Neural cell (in vitro differentiated cells): ENCODE results near the gene C6orf136. TPM values are rescaled to one million over a fixed set of nuclear protein-coding genes. Genes with fewer than 3 reads are reported as not detected.

Experiments used
- H2AFZ ChIP-seq: fragments of 200-600, 300-800 bp; sonication (generic), shearing (Covaris generic); 2 replicates; pipeline ENCODE4 v1.6.0; 2014; ENCODE audit warnings: low read depth, mild to moderate bottlenecking, antibody characterized with exemption, low read length, moderate library complexity
- H3F3A ChIP-seq: fragments of 200-600 bp; shearing (Covaris generic); 2 replicates; pipeline ENCODE4 v1.6.1; 2016; ENCODE audit warnings: mild to moderate bottlenecking, moderate library complexity, mixed read lengths, antibody characterized with exemption, low read length; ENCODE audit not compliant: insufficient read depth, poor library complexity, severe bottlenecking
- H3K27ac ChIP-seq: fragments of 200-600, 300-800 bp; sonication (generic), shearing (Covaris generic); 2 replicates; pipeline ENCODE4 v1.5.1; 2014; ENCODE audit warnings: mild to moderate bottlenecking, low read length, moderate library complexity
- H3K27me3 ChIP-seq: fragments of 300-800, 200-600 bp; sonication (generic), shearing (Covaris generic); 2 replicates; pipeline ENCODE4 v1.6.0; 2014; ENCODE audit warnings: mild to moderate bottlenecking, low read depth, low read length, moderate library complexity; ENCODE audit not compliant: insufficient read depth
- H3K36me3 ChIP-seq: fragments of 300-800, 200-600 bp; sonication (generic), shearing (Covaris generic); 2 replicates; pipeline ENCODE4 v1.5.1; 2014; ENCODE audit warnings: mild to moderate bottlenecking, antibody characterized with exemption, low read length, moderate library complexity; ENCODE audit not compliant: insufficient read depth
- H3K4me2 ChIP-seq: fragments of 300-800, 200-600 bp; sonication (generic), shearing (Covaris generic); 2 replicates; pipeline ENCODE4 v1.6.0; 2014; ENCODE audit warnings: mild to moderate bottlenecking, low read length
- H3K4me3 ChIP-seq: fragments of 300-800, 200-600 bp; sonication (generic), shearing (Covaris generic); 2 replicates; pipeline ENCODE4 v1.5.1; 2014; ENCODE audit warnings: mild to moderate bottlenecking, low read length, moderate library complexity
- H3K79me2 ChIP-seq: fragments of 200-600 bp; shearing (Covaris generic); replicated peaks from 2 replicates; pipeline ENCODE4 v1.6.0; 2014; ENCODE audit warnings: mild to moderate bottlenecking, low read length, moderate library complexity; ENCODE audit not compliant: insufficient read depth
- H3K9ac ChIP-seq: fragments of 300-800, 200-600 bp; sonication (generic), shearing (Covaris generic); 2 replicates; pipeline ENCODE4 v1.6.1; 2016; ENCODE audit warnings: mild to moderate bottlenecking, low read length, mixed read lengths
- H3K9me2 ChIP-seq: fragments of 200-600 bp; shearing (Covaris generic); 2 replicates; pipeline ENCODE4 v1.6.1; 2016; ENCODE audit warnings: mild to moderate bottlenecking, low read length, mixed read lengths; ENCODE audit not compliant: insufficient read depth
- H3K9me3 ChIP-seq: fragments of 200-600, 300-800 bp; sonication (generic), shearing (Covaris generic); 2 replicates; pipeline ENCODE4 v1.6.1; 2016; ENCODE audit warnings: mild to moderate bottlenecking, mixed run types, low read length, moderate library complexity, mixed read lengths
- H4K20me1 ChIP-seq: fragments of 200-600 bp; shearing (Covaris generic); 2 replicates; pipeline ENCODE4 v1.6.1; 2016; ENCODE audit warnings: mild to moderate bottlenecking, mixed run types; ENCODE audit not compliant: insufficient read depth
- CTCF ChIP-seq: fragments of 450-650 bp; IDR thresholded peaks from 2 replicates; pipeline ENCODE4 v1.5.1; 2014; ENCODE audit warnings: antibody characterized with exemption, mild to moderate bottlenecking, moderate library complexity; ENCODE audit not compliant: poor library complexity, severe bottlenecking
- EP300 ChIP-seq: fragments of 450-650 bp; conservative IDR thresholded peaks from 2 replicates; pipeline ENCODE4 v1.6.1; 2014; ENCODE audit warnings: antibody characterized with exemption, mild to moderate bottlenecking, moderate library complexity; ENCODE audit not compliant: poor library complexity, severe bottlenecking
- EZH2 ChIP-seq: fragments of 200-600, 300-800 bp; shearing (Covaris generic), sonication (generic); IDR thresholded peaks from 2 replicates; pipeline ENCODE4 v1.6.1; 2014; ENCODE audit warnings: antibody characterized with exemption, low read length, borderline replicate concordance, mild to moderate bottlenecking; ENCODE audit not compliant: insufficient read depth, poor library complexity, severe bottlenecking
- MXI1 ChIP-seq: fragments of 450-650 bp; conservative IDR thresholded peaks from 2 replicates; pipeline ENCODE4 v1.6.1; 2014; ENCODE audit warnings: antibody characterized with exemption, mild to moderate bottlenecking; ENCODE audit not compliant: poor library complexity, severe bottlenecking
- POLR2AphosphoS5 ChIP-seq: IDR thresholded peaks from 2 replicates; pipeline ENCODE4 v1.6.1; 2012
- RAD21 ChIP-seq: fragments of 450-650 bp; conservative IDR thresholded peaks from 2 replicates; pipeline ENCODE4 v1.6.1; 2014; ENCODE audit warnings: antibody characterized with exemption, mild to moderate bottlenecking, moderate library complexity
- REST ChIP-seq: IDR thresholded peaks from 2 replicates; pipeline ENCODE4 v1.6.1; 2012; ENCODE audit warnings: borderline replicate concordance
- SMC3 ChIP-seq: fragments of 450-650 bp; conservative IDR thresholded peaks from 2 replicates; pipeline ENCODE4 v1.6.1; 2014; ENCODE audit warnings: antibody characterized with exemption, mild to moderate bottlenecking, moderate library complexity; ENCODE audit not compliant: poor library complexity
- TAF1 ChIP-seq: IDR thresholded peaks from 2 replicates; pipeline ENCODE4 v1.6.1; 2012; ENCODE audit warnings: low read depth
- polyA plus RNA-seq: library from polyadenylated mRNA; depleted of rRNA; stranded (reverse); fragments of >200 nt; gene quantifications from 2 replicates; pipeline ENCODE4 v1.2.3, GENCODE V29; 2014

Gene C6orf136
- polyA plus RNA-seq, 1 donor from 2014 or later: 12.4 TPM

- Histone ChIP-seq H4K20me1 (peaks cover 36% of the 10 kb centered on the region), H3K27ac (peak overlapping the region; percentile 94), H2AFZ (no peak overlapping the region)
These were observed 38.5 kb downstream of the C6orf136 start for GRCh38 chr6:30685157-30686008.

More at GRCh38 chr6:30685157-30686008, 38.5 kb downstream of the C6orf136 start:
- no peaks in the 10 kb centered on the region for H3K9me3 ChIP-seq
- H3K9me2 ChIP-seq: no peaks in the 10 kb centered on the region
- H3K36me3 ChIP-seq: no peaks in the 10 kb centered on the region
- H3K79me2 ChIP-seq: peaks cover 84% of the 10 kb centered on the region
- TF ChIP-seq CTCF: no peak
- no peak for TF ChIP-seq MXI1
- no peak for TF ChIP-seq EZH2
- TF ChIP-seq REST: no peak
- TF ChIP-seq TAF1: no peak
- TF ChIP-seq POLR2AphosphoS5: no peak
- TF ChIP-seq SMC3: no peak
- TF ChIP-seq RAD21: no peak
- TF ChIP-seq EP300: no peak
- peak overlapping the region; percentile 100 for H3K9ac ChIP-seq
- H3K4me2 ChIP-seq: peak overlapping the region; percentile 85
- H3K27me3 ChIP-seq: no peaks in the 10 kb centered on the region
- peak overlapping the region; percentile 99 for H3K4me3 ChIP-seq
- no peaks in the 10 kb centered on the region for H3F3A ChIP-seq
